GM18511 (cell line): ENCODE measurements around the gene RPL7A.

Source experiments
- ATAC-seq: cut with Tn5 transposase; IDR thresholded peaks from one replicate; pipeline ENCODE4 v1.9.1; 2021; ENCODE audit warnings: mild to moderate bottlenecking, moderate library complexity; ENCODE audit not compliant: unreplicated experiment

RPL7A gene

DNA sequence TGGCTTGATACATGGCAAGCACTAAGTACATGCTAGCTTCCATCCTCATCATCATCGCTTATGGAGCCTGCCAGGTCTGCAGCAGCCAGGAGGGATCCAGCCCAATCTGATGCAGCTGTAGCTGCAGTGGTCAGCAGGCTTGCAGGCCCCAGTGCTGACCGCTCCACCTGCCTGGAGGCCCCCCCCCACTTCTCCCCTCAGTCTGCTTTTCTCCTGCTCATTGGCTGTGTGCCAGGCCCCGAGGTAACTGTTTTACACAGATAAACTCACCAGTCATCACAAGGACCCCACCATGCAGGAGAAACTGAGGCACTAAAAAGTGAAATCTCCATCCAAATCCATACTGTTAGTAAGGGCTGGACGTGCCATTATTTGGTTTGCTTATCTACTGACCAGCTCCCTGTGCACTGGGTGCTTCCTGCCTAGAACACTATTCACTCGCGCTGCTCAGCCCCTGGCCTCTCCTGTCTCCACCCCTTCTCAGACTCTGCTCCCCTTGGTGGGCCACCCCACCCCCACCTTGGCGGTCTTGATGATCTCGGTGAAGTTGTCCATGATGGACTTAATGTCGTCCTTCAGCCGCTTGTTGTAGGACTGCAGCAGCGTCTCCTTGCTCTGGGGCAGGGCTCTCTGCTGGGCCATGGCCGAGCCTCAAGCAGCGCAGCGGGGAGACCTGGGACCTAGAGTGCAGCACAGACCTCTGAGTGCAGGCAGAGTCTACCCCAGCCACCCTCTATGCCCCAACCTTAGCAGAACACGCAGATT is 1.8 kb upstream of the RPL7A start:
- ATAC-seq: no peak

- ATAC-seq: peak; percentile 43
Observed at GRCh38 chr9:133347515-133347984, 468 bp upstream of the RPL7A start.

DNA sequence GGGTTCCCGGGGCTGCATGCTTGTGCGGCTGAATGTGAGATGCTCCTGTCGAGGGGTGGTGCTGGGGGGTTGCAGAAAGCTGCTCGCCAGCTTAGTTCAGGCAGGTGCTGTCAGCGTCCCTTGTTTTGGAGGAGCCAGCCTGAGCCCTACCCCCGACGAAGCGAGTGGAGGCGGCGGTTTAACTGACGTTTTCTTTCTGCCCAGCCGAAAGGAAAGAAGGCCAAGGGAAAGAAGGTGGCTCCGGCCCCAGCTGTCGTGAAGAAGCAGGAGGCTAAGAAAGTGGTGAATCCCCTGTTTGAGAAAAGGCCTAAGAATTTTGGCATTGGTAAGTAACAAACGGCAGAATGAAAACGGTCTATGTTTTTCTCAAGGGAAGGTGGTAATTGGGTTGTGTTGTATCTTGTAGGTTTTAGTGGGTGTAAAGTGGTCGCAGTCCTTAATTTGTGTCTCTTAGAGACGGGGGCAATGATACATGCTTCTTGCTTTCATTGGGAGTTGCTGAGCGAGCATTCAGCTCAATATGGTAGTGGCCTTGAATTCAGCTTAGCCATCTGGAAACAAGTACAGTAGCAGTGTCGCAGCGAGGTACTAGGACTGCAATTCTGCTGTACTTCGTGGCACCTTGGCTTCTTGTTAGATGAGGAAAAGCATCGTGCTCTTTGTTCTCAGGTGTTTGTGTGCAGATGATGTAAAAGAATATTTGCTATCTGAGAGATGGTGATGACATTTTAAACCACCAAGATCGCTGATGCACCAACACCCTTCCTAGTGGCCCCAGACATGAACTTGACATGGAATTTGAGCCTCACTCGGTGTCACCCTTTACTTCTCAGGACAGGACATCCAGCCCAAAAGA is 928 bp downstream of the RPL7A start:
- ATAC-seq: no peak

- no peak for ATAC-seq
Observed at GRCh38 chr9:133349965-133350616, 2.1 kb downstream of the RPL7A start.

- no peak for ATAC-seq
Observed at GRCh38 chr9:133351526-133351907, 3.5 kb downstream of the RPL7A start.

DNA sequence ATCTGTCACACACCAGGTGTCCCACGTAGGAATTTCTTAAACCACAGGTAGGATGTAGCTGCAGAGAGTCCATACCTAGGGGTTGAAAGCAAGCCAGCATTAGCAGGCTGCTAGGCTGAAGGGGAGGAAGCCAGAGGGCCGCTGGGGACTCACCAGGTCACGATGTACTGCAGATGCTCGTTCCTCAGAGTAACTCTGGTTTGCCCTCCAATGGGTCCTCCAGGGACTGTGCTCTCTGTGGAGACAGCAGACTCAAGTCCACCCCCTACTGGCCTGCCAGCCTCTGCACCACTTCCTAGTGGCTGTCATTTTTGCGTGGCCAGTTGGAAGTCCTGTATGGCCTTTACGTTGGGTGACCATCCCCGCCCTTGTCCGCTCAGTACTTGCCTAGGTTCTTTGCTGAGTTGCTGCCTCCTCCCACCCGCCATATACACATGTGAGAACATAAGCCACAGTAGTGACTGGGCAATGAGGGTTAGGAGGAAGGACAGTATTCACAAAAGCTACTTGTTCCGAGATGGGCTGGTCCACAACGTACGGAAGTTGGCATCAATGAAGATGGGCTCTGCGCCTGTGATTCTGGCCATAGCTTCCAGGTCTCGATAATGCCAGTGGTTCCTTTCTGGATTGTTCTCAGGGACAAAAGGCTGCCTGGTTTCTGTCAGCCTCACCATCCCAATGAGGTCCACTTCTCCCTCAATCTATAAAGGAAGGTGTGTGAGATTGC is 4.1 kb downstream of the RPL7A start:
- ATAC-seq: no peak

DNA sequence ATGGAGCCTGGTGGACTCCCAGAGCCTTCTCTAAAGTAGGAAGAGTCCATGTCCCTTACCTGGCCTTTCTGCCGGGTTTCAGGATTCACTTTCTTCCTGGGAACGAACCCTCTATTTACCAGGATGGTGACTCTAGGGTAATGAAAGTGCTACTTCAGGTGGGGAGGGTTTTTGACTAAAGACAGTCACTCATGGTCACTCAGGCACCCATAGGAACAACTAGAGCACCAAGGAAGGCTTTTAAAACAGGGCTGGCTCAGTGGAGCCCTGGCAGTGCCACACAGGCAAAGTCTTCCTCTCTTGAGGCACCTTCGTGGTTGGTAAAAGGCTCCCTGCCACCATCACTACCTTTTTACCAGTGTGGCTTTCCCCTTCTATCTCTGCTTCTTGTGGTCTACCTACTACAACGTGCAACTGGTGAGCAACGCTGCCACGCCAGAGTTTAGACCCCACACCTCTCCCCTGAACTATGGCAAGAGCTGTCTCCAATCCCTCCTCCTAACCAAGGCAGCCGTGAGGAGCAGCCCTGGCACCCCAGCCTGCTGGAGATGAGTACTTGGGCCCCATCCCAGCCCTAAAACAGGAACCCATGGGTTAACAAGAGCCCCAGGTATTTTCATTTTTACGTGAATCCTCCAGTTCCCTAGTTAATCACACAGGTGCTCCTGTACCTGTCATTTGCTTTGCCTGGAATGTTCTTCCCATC is 4.8 kb downstream of the RPL7A start:
- no peak for ATAC-seq

DNA sequence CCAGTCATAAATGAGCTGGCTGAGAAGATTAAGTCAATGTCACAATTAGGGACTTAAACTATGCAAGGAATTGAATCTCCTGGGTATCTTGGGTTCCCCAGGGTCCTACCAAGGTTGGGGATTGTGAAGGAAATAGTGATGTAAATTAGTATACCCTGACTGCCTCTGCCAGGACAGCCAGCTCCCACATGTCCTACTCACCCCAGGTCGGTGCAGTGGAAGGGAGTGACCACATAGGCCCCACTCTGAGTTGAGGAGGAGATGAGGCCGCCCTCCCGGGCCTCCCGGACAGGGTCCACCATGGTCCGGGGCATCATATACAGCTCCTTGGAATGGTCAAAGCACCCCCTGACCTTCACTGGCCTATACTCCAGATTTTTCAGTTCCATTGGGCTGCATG is 5.5 kb downstream of the RPL7A start:
- ATAC-seq: no peak

- no peak for ATAC-seq
Observed at GRCh38 chr9:133354766-133355165, 6.7 kb downstream of the RPL7A start.

- peak; percentile 38 for ATAC-seq
Observed at GRCh38 chr9:133355881-133356357, 7.9 kb downstream of the RPL7A start.

- ATAC-seq: peak; percentile 73
Observed at GRCh38 chr9:133356391-133357091, 8.5 kb downstream of the RPL7A start, which contains the start of the genes SURF1 and SURF2. SURF1 (minus strand) TSS chr9:133356487; CDS start chr9:133356453, 34 bp downstream. SURF2 (plus strand) TSS chr9:133356550; CDS start chr9:133356593, 43 bp downstream.

GRCh38 chr9:133357656-133358055 is 9.6 kb downstream of the RPL7A start:
- no peak for ATAC-seq

GRCh38 chr9:133359399-133360175 is 11.6 kb downstream of the RPL7A start:
- no peak for ATAC-seq

GRCh38 chr9:133360400-133361393 is 12.7 kb downstream of the RPL7A start:
- ATAC-seq: no peak

GRCh38 chr9:133361507-133362092 is 13.6 kb downstream of the RPL7A start:
- ATAC-seq: no peak

DNA sequence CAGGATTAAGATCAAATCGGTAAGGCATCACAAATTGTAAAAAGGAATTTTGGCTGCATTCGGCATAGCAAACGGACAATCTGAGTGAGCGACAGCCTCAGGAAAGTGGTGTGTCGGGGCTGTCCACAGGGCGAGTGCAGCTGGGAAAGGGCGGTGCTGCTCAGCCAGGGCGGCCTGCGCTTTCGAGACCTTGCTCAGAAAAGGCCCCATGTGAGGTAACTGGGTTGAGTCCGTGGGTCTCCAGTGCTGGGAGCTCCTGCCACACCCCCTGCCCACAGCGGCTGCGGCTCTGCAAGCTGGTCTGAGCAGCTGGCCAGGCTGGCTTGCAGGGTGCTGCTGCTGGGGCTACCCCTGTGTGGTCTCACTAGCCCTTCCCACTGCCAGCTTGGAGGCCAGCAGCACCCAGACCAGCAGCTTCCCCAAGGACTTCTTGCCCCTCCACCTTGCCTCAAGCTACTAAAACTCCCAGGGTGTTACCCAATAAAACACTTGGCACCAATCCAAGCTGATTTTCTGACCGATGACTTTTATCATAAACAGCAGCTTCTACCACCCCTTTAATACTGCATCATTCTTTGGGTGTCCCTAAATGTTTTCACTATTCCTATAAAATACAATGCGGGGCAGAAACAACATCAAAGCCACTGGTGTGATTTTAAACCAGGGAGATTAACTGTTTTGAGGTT is 14.5 kb downstream of the RPL7A start:
- ATAC-seq: no peak
